HG03175 (cell line): ENCODE results near the gene LGR5.
A peak's percentile ranks its signal among the peaks of the same experiment; 100 is the strongest.

Experiments
- ATAC-seq: cut with Tn5 transposase; IDR thresholded peaks from one replicate; pipeline ENCODE4 v1.9.1; 2021; ENCODE audit warnings: mild to moderate bottlenecking, moderate library complexity; ENCODE audit not compliant: unreplicated experiment

LGR5 gene

GRCh38 chr12:71436696-71437095 lies 2.9 kb upstream of the LGR5 start:
- ATAC-seq = no peak

- ATAC-seq = no peak
Measured at GRCh38 chr12:71438670-71439361, 782 bp upstream of the LGR5 start.

- no peak for ATAC-seq
Measured at GRCh38 chr12:71439362-71439612, 311 bp upstream of the LGR5 start.

- ATAC-seq = peak; percentile 12
Measured at GRCh38 chr12:71440345-71440762, 756 bp downstream of the LGR5 start.

- peak; percentile 78 for ATAC-seq
Measured at GRCh38 chr12:71440763-71441748, 1.5 kb downstream of the LGR5 start.

- ATAC-seq = no peak
Measured at GRCh38 chr12:71441836-71442566, 2.4 kb downstream of the LGR5 start.

GRCh38 chr12:71442567-71442931 lies 3.0 kb downstream of the LGR5 start:
- no peak for ATAC-seq

- no peak for ATAC-seq
Measured at GRCh38 chr12:71445071-71445470, 5.5 kb downstream of the LGR5 start.

- ATAC-seq = no peak
Measured at GRCh38 chr12:71447691-71448132, 8.1 kb downstream of the LGR5 start.

GRCh38 chr12:71448150-71448581 lies 8.6 kb downstream of the LGR5 start:
- no peak for ATAC-seq

GRCh38 chr12:71449373-71450070 lies 9.9 kb downstream of the LGR5 start:
- no peak for ATAC-seq

GRCh38 chr12:71452006-71452405 lies 12.4 kb downstream of the LGR5 start:
- no peak for ATAC-seq

- ATAC-seq = no peak
Measured at GRCh38 chr12:71455028-71455737, 15.6 kb downstream of the LGR5 start.

GRCh38 chr12:71456316-71456715 lies 16.7 kb downstream of the LGR5 start:
- ATAC-seq = no peak

- no peak for ATAC-seq
Measured at GRCh38 chr12:71456990-71457389, 17.4 kb downstream of the LGR5 start.

GRCh38 chr12:71460318-71460717 lies 20.7 kb downstream of the LGR5 start:
- no peak for ATAC-seq

- no peak for ATAC-seq
Measured at GRCh38 chr12:71460850-71461609, 21.4 kb downstream of the LGR5 start.

GRCh38 chr12:71461787-71462328 lies 22.3 kb downstream of the LGR5 start:
- no peak for ATAC-seq

GRCh38 chr12:71465796-71466195 lies 26.2 kb downstream of the LGR5 start:
- no peak for ATAC-seq
